ENCODE data around the gene SLC12A1.

DNA sequence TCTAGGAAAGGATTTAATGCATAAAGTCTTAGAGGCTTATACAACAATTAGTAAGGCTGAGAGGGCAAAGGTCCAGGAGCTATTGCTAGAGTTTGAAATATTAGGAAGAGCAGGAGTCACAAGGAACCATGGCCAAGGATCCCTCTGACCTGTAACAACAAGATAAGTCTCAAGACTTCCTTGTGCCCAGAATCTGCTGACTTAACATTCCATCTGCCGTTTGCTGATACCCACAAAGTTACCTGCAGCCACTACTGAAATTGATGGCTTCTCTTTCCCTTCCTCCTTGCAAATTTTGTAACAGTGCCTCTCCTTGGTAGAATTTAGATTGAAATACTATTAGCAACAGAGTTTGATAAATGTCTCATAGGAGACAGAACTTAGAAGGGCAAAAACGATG is 23.4 kb upstream of the SLC12A1 start:
- TF ChIP-seq, protein P1, sequence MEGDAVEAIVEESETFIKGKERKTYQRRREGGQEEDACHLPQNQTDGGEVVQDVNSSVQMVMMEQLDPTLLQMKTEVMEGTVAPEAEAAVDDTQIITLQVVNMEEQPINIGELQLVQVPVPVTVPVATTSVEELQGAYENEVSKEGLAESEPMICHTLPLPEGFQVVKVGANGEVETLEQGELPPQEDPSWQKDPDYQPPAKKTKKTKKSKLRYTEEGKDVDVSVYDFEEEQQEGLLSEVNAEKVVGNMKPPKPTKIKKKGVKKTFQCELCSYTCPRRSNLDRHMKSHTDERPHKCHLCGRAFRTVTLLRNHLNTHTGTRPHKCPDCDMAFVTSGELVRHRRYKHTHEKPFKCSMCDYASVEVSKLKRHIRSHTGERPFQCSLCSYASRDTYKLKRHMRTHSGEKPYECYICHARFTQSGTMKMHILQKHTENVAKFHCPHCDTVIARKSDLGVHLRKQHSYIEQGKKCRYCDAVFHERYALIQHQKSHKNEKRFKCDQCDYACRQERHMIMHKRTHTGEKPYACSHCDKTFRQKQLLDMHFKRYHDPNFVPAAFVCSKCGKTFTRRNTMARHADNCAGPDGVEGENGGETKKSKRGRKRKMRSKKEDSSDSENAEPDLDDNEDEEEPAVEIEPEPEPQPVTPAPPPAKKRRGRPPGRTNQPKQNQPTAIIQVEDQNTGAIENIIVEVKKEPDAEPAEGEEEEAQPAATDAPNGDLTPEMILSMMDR (IDR thresholded peaks at IDR 0.05) = no peak
- TF ChIP-seq POLR2A (IDR thresholded peaks at IDR 0.05; ENCODE audit: low read depth) (no peak), POLR2AphosphoS5 (IDR thresholded peaks at IDR 0.05) (no peak)

All from esophagus muscularis mucosa (tissue), 3 donors.